Testis (tissue), 3 donors: ENCODE data around the gene KIF26A. TPM values are rescaled to one million over a fixed set of nuclear protein-coding genes. Genes with fewer than 3 reads are reported as not detected.

Experiments
- DNase-seq: peaks from one replicate; pipeline ENCODE4 v3.0.0-alpha.2; 2019
- H3K27ac ChIP-seq, 2 donors: fragments of 200-600 bp; sonication (generic); one replicate each; pipeline ENCODE4 v1.5.1; 2019
- H3K27me3 ChIP-seq: fragments of 200-600 bp; sonication (generic); one replicate; pipeline ENCODE4 v1.5.1; 2019
- H3K36me3 ChIP-seq: fragments of 200-600 bp; sonication (generic); one replicate; pipeline ENCODE4 v1.5.1; 2017; ENCODE audit warnings: low read depth; ENCODE audit errors: missing control alignments
- H3K4me1 ChIP-seq: fragments of 200-600 bp; sonication (generic); one replicate; pipeline ENCODE4 v1.5.1; 2019
- H3K4me3 ChIP-seq, 2 donors: fragments of 200-600 bp; sonication (generic); one replicate each; pipeline ENCODE4 v1.5.1; 2017 to 2019
- H3K9me3 ChIP-seq: fragments of 200-600 bp; sonication (generic); one replicate; pipeline ENCODE4 v1.5.1; 2017
- POLR2A ChIP-seq: fragments of 450-650 bp; IDR thresholded peaks from one replicate; pipeline ENCODE4 v1.6.1; 2017; ENCODE audit warnings: antibody characterized with exemption, mild to moderate bottlenecking, moderate library complexity
- WGBS, 2 donors: methylation state at CpG; one replicate each; pipeline ENCODE4 v1.1.5; 2018; 5-methylcytosine and 5-hydroxymethylcytosine counted together
- intact Hi-C: fragments of 100-400 bp; cut with DNase I; formaldehyde crosslinking; loops from one replicate; pipeline ENCODE4 v1.15.1; 2023; ENCODE audit warnings: low total_unique reads
- polyA plus RNA-seq: library from polyadenylated mRNA; stranded (reverse); fragments of 350-450 nt; fragmentation: Illumina TruSeq; extraction: RNeasy Lipid Tissue Mini Kit (QIAGEN cat#74804); gene quantifications from one replicate; pipeline ENCODE4 v1.2.3, GENCODE V29; 2014; ENCODE audit warnings: low read depth, low replicate concordance; ENCODE audit not compliant: insufficient read depth
- total RNA-seq, 2 donors: library from RNA; depleted of rRNA; stranded (reverse); fragments of >200 nt; gene quantifications; one replicate each; pipeline ENCODE4 v1.2.3, GENCODE V29; 2016
- TF ChIP-seq, protein P1 (sequence below), 3 experiments: fragments of 450-650 bp in 2 of 3; fragments of 200-600 bp in 1 of 3; sonication (generic) in 1 of 3; IDR thresholded peaks; one replicate each; pipeline ENCODE4 v1.5.1; 2016 to 2019; ENCODE audit warnings: antibody characterized with exemption in 3 of 3, mild to moderate bottlenecking in 2 of 3, moderate library complexity in 1 of 3

KIF26A gene
- total and polyA plus RNA-seq, 3 donors from 2014 or later, result 5.6 to 21.2 (median 18.3) TPM

DNA sequence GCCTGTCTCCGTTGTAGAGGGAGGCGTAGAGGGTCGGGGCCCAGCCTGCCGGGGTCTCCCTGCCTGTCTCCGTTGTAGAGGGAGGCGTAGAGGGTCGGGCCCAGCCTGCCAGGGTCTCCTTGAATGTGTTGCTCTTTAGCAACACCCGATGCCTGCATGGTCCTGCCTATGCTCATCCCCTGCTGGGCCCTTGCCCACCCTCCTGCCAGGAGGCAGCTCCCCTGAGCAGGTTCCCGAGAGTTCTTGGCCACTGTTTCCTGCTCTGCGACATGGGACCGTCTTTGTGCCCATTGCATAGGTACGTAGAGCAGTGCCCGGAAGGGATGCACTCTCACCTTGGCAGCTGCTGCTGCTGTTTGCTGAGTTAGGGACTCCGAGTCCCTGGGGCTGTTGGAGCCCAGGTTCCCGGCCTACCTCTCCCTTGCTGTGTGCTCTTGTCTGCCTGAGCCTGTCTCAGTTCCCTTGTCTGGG lies 3.3 kb downstream of the KIF26A start:
- H3K9me3 ChIP-seq, result no peaks in the 10 kb centered on the region
- intact Hi-C loops, result loop anchor here (10.0 kb wide), 1 partner anchor 493 kb away; no protein-coding TSS in a partner anchor
- TF ChIP-seq, protein P1, sequence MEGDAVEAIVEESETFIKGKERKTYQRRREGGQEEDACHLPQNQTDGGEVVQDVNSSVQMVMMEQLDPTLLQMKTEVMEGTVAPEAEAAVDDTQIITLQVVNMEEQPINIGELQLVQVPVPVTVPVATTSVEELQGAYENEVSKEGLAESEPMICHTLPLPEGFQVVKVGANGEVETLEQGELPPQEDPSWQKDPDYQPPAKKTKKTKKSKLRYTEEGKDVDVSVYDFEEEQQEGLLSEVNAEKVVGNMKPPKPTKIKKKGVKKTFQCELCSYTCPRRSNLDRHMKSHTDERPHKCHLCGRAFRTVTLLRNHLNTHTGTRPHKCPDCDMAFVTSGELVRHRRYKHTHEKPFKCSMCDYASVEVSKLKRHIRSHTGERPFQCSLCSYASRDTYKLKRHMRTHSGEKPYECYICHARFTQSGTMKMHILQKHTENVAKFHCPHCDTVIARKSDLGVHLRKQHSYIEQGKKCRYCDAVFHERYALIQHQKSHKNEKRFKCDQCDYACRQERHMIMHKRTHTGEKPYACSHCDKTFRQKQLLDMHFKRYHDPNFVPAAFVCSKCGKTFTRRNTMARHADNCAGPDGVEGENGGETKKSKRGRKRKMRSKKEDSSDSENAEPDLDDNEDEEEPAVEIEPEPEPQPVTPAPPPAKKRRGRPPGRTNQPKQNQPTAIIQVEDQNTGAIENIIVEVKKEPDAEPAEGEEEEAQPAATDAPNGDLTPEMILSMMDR (IDR thresholded peaks at IDR 0.05), result no peak
- no peak for TF ChIP-seq POLR2A
- H3K4me3 ChIP-seq, result no peak overlapping the region
- no peaks in the 10 kb centered on the region for H3K27me3 ChIP-seq
- H3K4me1 ChIP-seq, result peaks cover 6% of the 10 kb centered on the region
- WGBS, 2 donors, result 90 to 95% methylated on average over 15 of the region's 15 CpGs
- H3K36me3 ChIP-seq, result no peaks in the 10 kb centered on the region
- H3K27ac ChIP-seq, result no peak overlapping the region
- no peak for DNase-seq

DNA sequence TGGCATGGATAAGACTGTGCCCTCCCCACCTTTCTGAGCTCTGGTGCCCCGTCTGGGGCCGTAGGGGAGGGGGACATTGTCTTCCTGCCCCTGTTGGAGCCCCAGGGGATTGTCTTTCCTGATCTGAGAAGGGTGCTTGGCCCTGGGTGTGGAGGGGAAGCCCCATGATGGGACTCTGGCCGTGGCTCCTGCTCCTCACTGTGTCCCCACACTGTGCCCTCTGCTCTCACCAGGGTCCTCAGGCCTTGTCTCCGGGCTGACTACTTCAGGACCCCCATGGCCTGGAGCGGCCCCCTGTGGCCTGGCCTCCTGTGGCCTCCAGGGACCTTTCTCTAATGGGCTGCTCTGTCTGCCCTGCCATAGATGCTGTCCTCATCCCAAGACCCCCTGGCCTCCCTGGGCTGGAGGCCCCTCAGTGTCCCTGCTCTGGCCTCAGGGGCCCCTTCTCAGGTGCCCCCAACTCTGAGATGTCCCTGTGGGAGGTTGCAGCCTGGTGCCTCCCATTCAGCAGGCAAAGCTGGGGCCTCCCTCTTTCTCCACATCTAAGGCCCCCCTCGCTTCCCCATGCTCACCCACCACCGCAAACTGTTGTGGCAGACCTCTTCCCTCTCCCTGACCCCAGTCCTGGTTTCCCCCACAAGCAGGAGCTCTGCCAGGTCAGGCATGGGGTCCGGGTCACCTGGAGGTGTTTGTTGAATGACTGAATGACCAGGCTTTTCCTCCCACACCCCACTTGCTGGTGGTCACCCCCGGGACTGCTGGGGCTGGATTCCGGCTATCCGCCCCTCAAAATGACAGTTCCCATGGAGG lies 4.0 kb downstream of the KIF26A start:
- no peak for DNase-seq
- Histone ChIP-seq H3K4me3 (no peak overlapping the region), H3K27me3 (no peaks in the 10 kb centered on the region), H3K36me3 (no peaks in the 10 kb centered on the region), H3K27ac (no peak overlapping the region), H3K4me1 (peaks cover 6% of the 10 kb centered on the region), H3K9me3 (no peaks in the 10 kb centered on the region)
- intact Hi-C loops, result loop anchor here (10.0 kb wide), 1 partner anchor 492 kb away; no protein-coding TSS in a partner anchor
- WGBS, 2 donors, result 91% methylated on average over 8 to 11 of the region's 11 CpGs
- TF ChIP-seq POLR2A, result no peak
- TF ChIP-seq, protein P1 (IDR thresholded peaks at IDR 0.05), result no peak

DNA sequence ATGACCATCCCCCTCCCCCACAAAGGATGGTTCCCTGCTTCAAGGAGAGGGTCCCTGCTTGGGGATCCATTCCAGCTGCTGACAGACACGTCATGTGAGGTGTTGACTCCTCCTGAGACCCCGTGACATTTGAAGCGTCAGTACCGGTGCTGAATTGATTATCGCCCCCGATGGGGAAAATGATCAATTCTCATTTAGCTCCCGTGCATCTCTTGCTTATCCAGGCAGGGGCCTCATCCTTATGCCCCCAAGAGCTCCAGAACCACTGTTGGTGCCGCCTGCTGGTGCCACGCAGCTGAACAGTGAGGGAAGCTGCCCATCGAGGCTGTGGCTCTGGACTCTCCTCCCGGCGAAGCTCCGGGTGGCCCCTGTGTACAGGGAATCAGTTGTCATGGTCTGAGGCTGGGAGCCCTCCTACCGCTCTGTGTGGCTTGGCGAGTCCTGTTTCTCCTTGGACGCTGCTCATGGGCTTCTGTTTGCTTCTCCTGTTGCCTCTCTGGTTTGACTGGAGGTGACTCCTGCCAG lies 4.6 kb downstream of the KIF26A start:
- no peaks in the 10 kb centered on the region for H3K27me3 ChIP-seq
- no peaks in the 10 kb centered on the region for H3K36me3 ChIP-seq
- TF ChIP-seq, protein P1 (IDR thresholded peaks at IDR 0.05), result no peak
- TF ChIP-seq POLR2A, result no peak
- 84 to 89% methylated on average over 15 to 16 of the region's 16 CpGs for WGBS, 2 donors
- intact Hi-C loops, result loop anchor here (10.0 kb wide), 1 partner anchor 492 kb away; no protein-coding TSS in a partner anchor
- no peaks in the 10 kb centered on the region for H3K9me3 ChIP-seq
- H3K4me3 ChIP-seq, result no peak overlapping the region
- peaks cover 2% of the 10 kb centered on the region for H3K4me1 ChIP-seq
- no peak for DNase-seq
- no peak overlapping the region for H3K27ac ChIP-seq

DNA sequence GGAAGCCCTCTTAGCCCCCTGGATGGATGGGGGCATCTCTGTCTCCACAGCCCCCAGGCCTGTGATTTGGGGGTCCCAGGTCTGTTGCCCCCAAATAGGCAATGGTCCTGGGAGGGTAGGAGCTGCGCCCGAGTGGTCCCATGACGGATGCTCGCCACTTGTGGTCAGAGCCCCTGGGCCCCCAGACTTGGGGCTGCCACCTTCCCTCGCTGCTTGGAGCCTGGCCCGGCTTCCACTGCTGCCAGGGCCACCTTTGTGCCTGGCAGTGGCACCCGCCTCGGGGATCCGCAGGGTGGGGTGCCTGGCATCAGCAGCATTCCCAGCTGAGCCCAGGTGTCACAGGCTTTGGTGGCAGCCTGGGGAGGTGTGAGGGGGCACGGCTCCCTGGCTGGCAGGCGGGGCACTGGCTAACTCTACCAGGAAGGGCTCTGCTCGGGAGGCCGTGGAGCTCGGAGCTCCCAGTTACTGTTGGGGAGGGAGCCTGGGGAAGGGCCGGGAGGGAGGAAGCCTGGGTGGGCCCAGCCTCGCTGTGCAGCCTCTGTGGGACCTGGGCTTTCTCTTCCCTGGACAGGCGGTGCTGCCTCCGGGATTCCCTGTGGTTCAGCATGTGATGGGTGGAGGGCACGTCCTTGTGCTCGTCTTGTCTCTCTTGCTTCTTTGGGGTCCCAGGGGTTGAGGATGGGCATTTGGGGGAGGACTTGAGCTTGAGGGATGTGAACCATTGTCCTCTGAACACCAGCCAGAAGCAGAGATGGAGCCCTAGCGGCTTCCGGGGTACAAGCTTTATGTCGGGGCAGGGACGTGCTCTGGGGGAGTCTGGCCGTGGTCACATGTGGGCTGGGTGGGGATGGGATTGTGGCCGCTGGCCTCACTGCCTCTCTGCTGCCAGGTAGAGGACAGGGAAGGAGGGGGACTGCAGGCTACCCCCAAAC lies 5.4 kb downstream of the KIF26A start:
- Histone ChIP-seq H3K9me3 (no peaks in the 10 kb centered on the region), H3K27me3 (no peaks in the 10 kb centered on the region), H3K36me3 (no peaks in the 10 kb centered on the region), H3K27ac (no peak overlapping the region), H3K4me3 (no peak overlapping the region), H3K4me1 (no peaks in the 10 kb centered on the region)
- TF ChIP-seq, protein P1 (IDR thresholded peaks at IDR 0.05), result no peak
- TF ChIP-seq POLR2A, result no peak
- intact Hi-C loops, result loop anchor here (10.0 kb wide), 1 partner anchor 491 kb away; no protein-coding TSS in a partner anchor
- WGBS, 2 donors, result 92 to 93% methylated on average over 11 to 26 of the region's 26 CpGs
- no peak for DNase-seq
